ENCODE data around the gene KDM6A.

KDM6A gene

GRCh38 chrX:45142185-45142584, 269.2 kb downstream of the KDM6A start:
- no peaks in the 10 kb centered on the region for H3K9me3 Mint-ChIP-seq (ENCODE audit: low read depth)
- H3K27ac Mint-ChIP-seq: no peak overlapping the region
- no peaks in the 10 kb centered on the region for H3K4me1 Mint-ChIP-seq (ENCODE audit: low read depth)
- no peak overlapping the region for H3K4me3 Mint-ChIP-seq
- H3K36me3 Mint-ChIP-seq: no peaks in the 10 kb centered on the region
- no peaks in the 10 kb centered on the region for H3K27me3 Mint-ChIP-seq

GRCh38 chrX:45143455-45143854, 270.5 kb downstream of the KDM6A start:
- Mint-ChIP-seq H3K4me1 (ENCODE audit: low read depth) (no peaks in the 10 kb centered on the region), H3K4me3 (no peak overlapping the region), H3K9me3 (ENCODE audit: low read depth) (no peaks in the 10 kb centered on the region), H3K36me3 (no peaks in the 10 kb centered on the region), H3K27me3 (no peaks in the 10 kb centered on the region), H3K27ac (no peak overlapping the region)

GRCh38 chrX:45145492-45146215, 272.7 kb downstream of the KDM6A start:
- H3K27ac Mint-ChIP-seq: no peak overlapping the region
- no peaks in the 10 kb centered on the region for H3K9me3 Mint-ChIP-seq (ENCODE audit: low read depth)
- no peak overlapping the region for H3K4me3 Mint-ChIP-seq
- no peaks in the 10 kb centered on the region for H3K27me3 Mint-ChIP-seq
- no peaks in the 10 kb centered on the region for H3K4me1 Mint-ChIP-seq (ENCODE audit: low read depth)
- H3K36me3 Mint-ChIP-seq: no peaks in the 10 kb centered on the region

- Mint-ChIP-seq H3K9me3 (ENCODE audit: low read depth) (no peaks in the 10 kb centered on the region), H3K4me1 (ENCODE audit: low read depth) (no peaks in the 10 kb centered on the region), H3K27ac (no peak overlapping the region), H3K27me3 (no peaks in the 10 kb centered on the region), H3K4me3 (no peak overlapping the region), H3K36me3 (no peaks in the 10 kb centered on the region)
These were observed 277.8 kb downstream of the KDM6A start for GRCh38 chrX:45150821-45151220.

GRCh38 chrX:45154033-45154360, 281.0 kb downstream of the KDM6A start:
- no peak overlapping the region for H3K4me3 Mint-ChIP-seq
- H3K27ac Mint-ChIP-seq: no peak overlapping the region
- no peaks in the 10 kb centered on the region for H3K36me3 Mint-ChIP-seq
- no peaks in the 10 kb centered on the region for H3K27me3 Mint-ChIP-seq
- no peaks in the 10 kb centered on the region for H3K9me3 Mint-ChIP-seq (ENCODE audit: low read depth)
- H3K4me1 Mint-ChIP-seq (ENCODE audit: low read depth): no peaks in the 10 kb centered on the region

GRCh38 chrX:45154462-45154861, 281.5 kb downstream of the KDM6A start:
- Mint-ChIP-seq H3K27ac (no peak overlapping the region), H3K27me3 (no peaks in the 10 kb centered on the region), H3K4me1 (ENCODE audit: low read depth) (no peaks in the 10 kb centered on the region), H3K4me3 (no peak overlapping the region), H3K9me3 (ENCODE audit: low read depth) (no peaks in the 10 kb centered on the region), H3K36me3 (no peaks in the 10 kb centered on the region)

GRCh38 chrX:45157647-45158046, 284.7 kb downstream of the KDM6A start:
- no peaks in the 10 kb centered on the region for H3K27me3 Mint-ChIP-seq
- no peaks in the 10 kb centered on the region for H3K9me3 Mint-ChIP-seq (ENCODE audit: low read depth)
- no peak overlapping the region for H3K4me3 Mint-ChIP-seq
- H3K27ac Mint-ChIP-seq: no peak overlapping the region
- H3K4me1 Mint-ChIP-seq (ENCODE audit: low read depth): no peaks in the 10 kb centered on the region
- H3K36me3 Mint-ChIP-seq: no peaks in the 10 kb centered on the region

Measured in activated naive CD8-positive, alpha-beta T cell (primary cell).